22Rv1 (cell line): ENCODE measurements around the gene MPO.

Experiments
- ZFX ChIP-seq: fragments of 450-650 bp; IDR thresholded peaks from 2 replicates; pipeline ENCODE4 v1.6.1; 2017; ENCODE audit warnings: antibody characterized with exemption, borderline replicate concordance
- TF ChIP-seq, protein P1 (sequence below): fragments of 450-650 bp; IDR thresholded peaks from 2 replicates; pipeline ENCODE4 v1.5.1; 2017; ENCODE audit warnings: mild to moderate bottlenecking

DNA sequence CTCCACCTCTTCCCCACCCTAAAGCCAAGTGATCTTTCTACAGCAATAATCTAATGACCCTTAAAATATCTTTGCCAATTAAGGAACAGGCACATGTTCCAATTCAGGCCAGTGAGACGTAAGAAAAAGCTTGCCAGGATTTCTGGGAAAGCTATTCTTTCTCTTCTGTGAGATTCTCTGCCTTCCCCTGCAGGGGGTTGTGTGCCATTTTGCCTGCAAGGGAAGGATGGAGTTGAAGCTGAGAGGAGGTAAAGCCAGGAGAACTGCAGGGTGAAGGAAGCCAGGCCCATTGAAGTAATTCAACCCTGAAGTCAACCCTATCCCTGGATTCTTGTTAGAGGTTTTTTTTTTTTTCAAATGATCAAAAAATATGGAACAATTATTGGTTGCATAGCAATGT, 51.4 kb downstream of the MPO start:
- TF ChIP-seq, protein P1, sequence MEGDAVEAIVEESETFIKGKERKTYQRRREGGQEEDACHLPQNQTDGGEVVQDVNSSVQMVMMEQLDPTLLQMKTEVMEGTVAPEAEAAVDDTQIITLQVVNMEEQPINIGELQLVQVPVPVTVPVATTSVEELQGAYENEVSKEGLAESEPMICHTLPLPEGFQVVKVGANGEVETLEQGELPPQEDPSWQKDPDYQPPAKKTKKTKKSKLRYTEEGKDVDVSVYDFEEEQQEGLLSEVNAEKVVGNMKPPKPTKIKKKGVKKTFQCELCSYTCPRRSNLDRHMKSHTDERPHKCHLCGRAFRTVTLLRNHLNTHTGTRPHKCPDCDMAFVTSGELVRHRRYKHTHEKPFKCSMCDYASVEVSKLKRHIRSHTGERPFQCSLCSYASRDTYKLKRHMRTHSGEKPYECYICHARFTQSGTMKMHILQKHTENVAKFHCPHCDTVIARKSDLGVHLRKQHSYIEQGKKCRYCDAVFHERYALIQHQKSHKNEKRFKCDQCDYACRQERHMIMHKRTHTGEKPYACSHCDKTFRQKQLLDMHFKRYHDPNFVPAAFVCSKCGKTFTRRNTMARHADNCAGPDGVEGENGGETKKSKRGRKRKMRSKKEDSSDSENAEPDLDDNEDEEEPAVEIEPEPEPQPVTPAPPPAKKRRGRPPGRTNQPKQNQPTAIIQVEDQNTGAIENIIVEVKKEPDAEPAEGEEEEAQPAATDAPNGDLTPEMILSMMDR: no peak
- TF ChIP-seq ZFX: no peak
